ENCODE measurements around the gene CLIC3.

The CLIC3 gene

DNA sequence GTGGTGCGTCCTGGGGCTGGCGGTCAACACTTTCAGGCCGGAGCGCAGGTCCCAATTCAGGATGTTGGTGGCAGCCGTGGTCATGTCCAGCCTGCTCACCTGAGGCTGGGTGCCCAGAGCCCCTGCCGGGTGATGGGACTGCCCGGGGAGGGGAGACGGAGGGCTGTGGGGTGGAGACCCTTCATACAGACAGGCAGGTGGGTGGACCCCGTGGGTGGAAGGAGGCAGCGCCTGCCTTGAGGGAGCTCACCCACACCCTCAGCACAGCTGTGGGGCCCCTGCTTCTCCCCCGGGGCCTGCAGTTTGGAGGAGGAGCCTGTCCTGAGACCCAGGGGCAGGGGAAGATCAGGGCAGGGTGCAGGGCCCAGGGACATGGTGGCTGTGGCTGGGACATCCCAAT, 26.0 kb downstream of the CLIC3 start:
- H3K27me3 Mint-ChIP-seq, result peaks cover 48% of the 10 kb centered on the region
- no peak overlapping the region for H3K27ac Mint-ChIP-seq
- H3K4me1 Mint-ChIP-seq (ENCODE audit: low read depth), result peaks cover 21% of the 10 kb centered on the region
- H3K36me3 Mint-ChIP-seq (ENCODE audit: low read depth), result no peaks in the 10 kb centered on the region
- H3K4me3 Mint-ChIP-seq, result no peak overlapping the region
- intact Hi-C loops (cut with micrococcal nuclease), result no loop called here
- H3K9me3 Mint-ChIP-seq, result no peaks in the 10 kb centered on the region

GRCh38 chr9:136969774-136970173, 26.6 kb downstream of the CLIC3 start:
- Mint-ChIP-seq H3K9me3 (no peaks in the 10 kb centered on the region), H3K27ac (no peak overlapping the region), H3K4me1 (ENCODE audit: low read depth) (peaks cover 16% of the 10 kb centered on the region), H3K27me3 (peaks cover 45% of the 10 kb centered on the region), H3K4me3 (no peak overlapping the region), H3K36me3 (ENCODE audit: low read depth) (no peaks in the 10 kb centered on the region)
- intact Hi-C loops (cut with micrococcal nuclease), result no loop called here

GRCh38 chr9:136969150-136969549, 27.2 kb downstream of the CLIC3 start:
- no peak overlapping the region for H3K4me3 Mint-ChIP-seq
- no peaks in the 10 kb centered on the region for H3K36me3 Mint-ChIP-seq (ENCODE audit: low read depth)
- no peaks in the 10 kb centered on the region for H3K9me3 Mint-ChIP-seq
- intact Hi-C loops (cut with micrococcal nuclease), result no loop called here
- H3K27me3 Mint-ChIP-seq, result peaks cover 42% of the 10 kb centered on the region
- H3K4me1 Mint-ChIP-seq (ENCODE audit: low read depth), result peaks cover 19% of the 10 kb centered on the region
- H3K27ac Mint-ChIP-seq, result no peak overlapping the region

GRCh38 chr9:136968333-136969127, 27.8 kb downstream of the CLIC3 start:
- peaks cover 20% of the 10 kb centered on the region for H3K4me1 Mint-ChIP-seq (ENCODE audit: low read depth)
- H3K27me3 Mint-ChIP-seq, result peaks cover 41% of the 10 kb centered on the region
- H3K27ac Mint-ChIP-seq, result no peak overlapping the region
- intact Hi-C loops (cut with micrococcal nuclease), result no loop called here
- no peaks in the 10 kb centered on the region for H3K36me3 Mint-ChIP-seq (ENCODE audit: low read depth)
- H3K9me3 Mint-ChIP-seq, result no peaks in the 10 kb centered on the region
- no peak overlapping the region for H3K4me3 Mint-ChIP-seq

- intact Hi-C loops (cut with micrococcal nuclease), result no loop called here
- Mint-ChIP-seq H3K9me3 (no peaks in the 10 kb centered on the region), H3K27me3 (peaks cover 37% of the 10 kb centered on the region)
Measured at GRCh38 chr9:136965771-136966484, 30.4 kb downstream of the CLIC3 start.

DNA sequence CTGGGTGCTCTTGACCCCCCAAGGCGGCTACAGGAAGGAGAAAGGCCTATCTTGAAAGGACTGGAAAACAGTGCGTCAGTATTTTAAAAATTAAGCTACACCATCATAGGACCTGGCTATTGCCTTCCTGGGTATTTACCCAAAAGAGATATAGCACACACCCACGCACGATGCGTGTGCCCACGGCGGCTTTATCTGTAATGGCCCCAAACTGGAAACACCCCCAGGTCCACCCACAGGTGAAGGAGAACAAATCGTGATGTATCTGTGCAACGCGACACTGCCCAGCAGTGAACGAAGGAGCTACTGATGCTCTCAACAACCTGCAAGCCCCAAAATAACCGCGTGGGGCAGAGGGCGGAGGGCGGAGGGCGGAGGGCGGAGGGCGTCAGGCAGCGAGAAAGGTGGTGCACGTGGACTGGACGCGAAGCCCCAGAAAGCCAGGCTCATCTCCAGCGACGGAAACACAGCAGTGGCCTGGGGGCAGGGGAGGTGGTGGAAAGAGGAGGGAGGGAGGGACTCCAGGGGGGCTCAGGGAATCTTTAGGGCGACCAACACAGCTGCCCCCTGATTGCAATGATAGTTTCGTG, 31.4 kb downstream of the CLIC3 start:
- no peaks in the 10 kb centered on the region for H3K36me3 Mint-ChIP-seq (ENCODE audit: low read depth)
- H3K4me1 Mint-ChIP-seq (ENCODE audit: low read depth), result peaks cover 20% of the 10 kb centered on the region
- peaks cover 30% of the 10 kb centered on the region for H3K27me3 Mint-ChIP-seq
- no peak overlapping the region for H3K4me3 Mint-ChIP-seq
- H3K27ac Mint-ChIP-seq, result peak overlapping the region; percentile 35
- intact Hi-C loops (cut with micrococcal nuclease), result no loop called here
- no peaks in the 10 kb centered on the region for H3K9me3 Mint-ChIP-seq

More at GRCh38 chr9:136965771-136966484, 30.4 kb downstream of the CLIC3 start:
- peak overlapping the region; percentile 68 for H3K27ac Mint-ChIP-seq
- no peaks in the 10 kb centered on the region for H3K36me3 Mint-ChIP-seq (ENCODE audit: low read depth)
- H3K4me3 Mint-ChIP-seq, result no peak overlapping the region
- H3K4me1 Mint-ChIP-seq (ENCODE audit: low read depth), result peaks cover 20% of the 10 kb centered on the region

GRCh38 chr9:136964171-136964689, 32.1 kb downstream of the CLIC3 start:
- Mint-ChIP-seq H3K4me1 (ENCODE audit: low read depth) (peaks cover 20% of the 10 kb centered on the region), H3K9me3 (no peaks in the 10 kb centered on the region), H3K4me3 (no peak overlapping the region), H3K27me3 (peaks cover 29% of the 10 kb centered on the region), H3K27ac (peak overlapping the region; percentile 35), H3K36me3 (ENCODE audit: low read depth) (no peaks in the 10 kb centered on the region)
- intact Hi-C loops (cut with micrococcal nuclease), result no loop called here

DNA sequence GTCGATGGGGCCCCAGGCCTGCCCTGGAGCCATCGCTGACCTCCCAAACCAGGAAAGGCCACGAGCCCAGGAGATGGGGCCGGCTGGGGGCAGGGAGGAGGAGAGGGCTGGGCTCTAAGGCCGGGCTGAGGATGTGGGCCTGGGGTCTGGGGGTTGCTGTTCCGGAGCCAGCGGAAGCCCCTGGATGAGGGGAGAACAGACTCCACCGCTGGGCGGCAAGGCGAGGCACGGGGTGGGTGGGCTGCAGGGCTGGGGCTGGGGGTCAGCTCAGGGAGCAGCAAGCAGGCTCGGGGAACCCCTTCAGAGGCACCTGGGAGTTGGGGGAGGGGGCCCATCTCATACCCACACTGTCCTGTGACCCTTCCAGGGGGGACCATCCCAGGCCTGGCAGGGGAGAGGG, 32.6 kb downstream of the CLIC3 start:
- peak overlapping the region; percentile 28 for H3K27ac Mint-ChIP-seq
- no peaks in the 10 kb centered on the region for H3K9me3 Mint-ChIP-seq
- intact Hi-C loops (cut with micrococcal nuclease), result no loop called here
- H3K4me3 Mint-ChIP-seq, result no peak overlapping the region
- peaks cover 26% of the 10 kb centered on the region for H3K27me3 Mint-ChIP-seq
- H3K4me1 Mint-ChIP-seq (ENCODE audit: low read depth), result peaks cover 20% of the 10 kb centered on the region
- H3K36me3 Mint-ChIP-seq (ENCODE audit: low read depth), result no peaks in the 10 kb centered on the region

GRCh38 chr9:136963341-136963740, 33.0 kb downstream of the CLIC3 start:
- peak overlapping the region; percentile 28 for H3K27ac Mint-ChIP-seq
- peaks cover 20% of the 10 kb centered on the region for H3K4me1 Mint-ChIP-seq (ENCODE audit: low read depth)
- peaks cover 24% of the 10 kb centered on the region for H3K27me3 Mint-ChIP-seq
- intact Hi-C loops (cut with micrococcal nuclease), result no loop called here
- no peaks in the 10 kb centered on the region for H3K9me3 Mint-ChIP-seq
- no peaks in the 10 kb centered on the region for H3K36me3 Mint-ChIP-seq (ENCODE audit: low read depth)
- H3K4me3 Mint-ChIP-seq, result no peak overlapping the region

DNA sequence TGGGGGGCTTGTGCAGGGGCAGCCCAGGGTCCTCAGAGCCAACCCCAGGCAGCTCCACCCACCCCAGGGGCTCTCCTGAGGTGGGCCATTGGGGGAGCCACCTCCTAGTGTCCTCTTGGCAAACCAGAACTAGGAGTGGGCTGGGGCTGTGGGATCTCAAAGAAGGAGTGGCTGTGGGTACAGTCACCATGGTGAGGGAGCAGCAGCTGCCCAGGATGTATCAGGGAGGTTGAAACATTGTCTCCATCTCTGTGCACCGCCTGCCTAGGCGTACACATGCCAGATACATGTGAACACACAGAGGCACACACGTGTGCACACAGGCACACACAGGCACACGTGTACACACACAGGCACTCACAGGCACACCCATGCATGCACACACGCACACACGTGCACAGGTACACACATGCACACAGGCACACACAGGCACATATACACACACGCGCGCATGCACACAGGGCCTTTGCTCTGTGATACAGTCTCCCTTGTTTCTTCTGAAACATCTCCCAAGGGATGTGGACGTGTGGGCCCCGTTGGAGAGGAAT, 33.6 kb downstream of the CLIC3 start:
- H3K4me3 Mint-ChIP-seq, result no peak overlapping the region
- intact Hi-C loops (cut with micrococcal nuclease), result no loop called here

GRCh38 chr9:136962163-136962562, 34.2 kb downstream of the CLIC3 start:
- Mint-ChIP-seq H3K9me3 (no peaks in the 10 kb centered on the region), H3K4me1 (ENCODE audit: low read depth) (peaks cover 20% of the 10 kb centered on the region), H3K27ac (no peak overlapping the region), H3K4me3 (no peak overlapping the region), H3K36me3 (ENCODE audit: low read depth) (no peaks in the 10 kb centered on the region), H3K27me3 (peaks cover 25% of the 10 kb centered on the region)
- intact Hi-C loops (cut with micrococcal nuclease), result no loop called here

More for the DNA sequence above, 33.6 kb downstream of the CLIC3 start:
- Mint-ChIP-seq H3K4me1 (ENCODE audit: low read depth) (peaks cover 20% of the 10 kb centered on the region), H3K27ac (peak overlapping the region; percentile 28), H3K36me3 (ENCODE audit: low read depth) (no peaks in the 10 kb centered on the region), H3K9me3 (no peaks in the 10 kb centered on the region), H3K27me3 (peaks cover 26% of the 10 kb centered on the region)

GRCh38 chr9:136961279-136962065, 34.9 kb downstream of the CLIC3 start:
- Mint-ChIP-seq H3K36me3 (ENCODE audit: low read depth) (no peaks in the 10 kb centered on the region), H3K27ac (no peak overlapping the region)

GRCh38 chr9:136960938-136961275, 35.5 kb downstream of the CLIC3 start:
- H3K9me3 Mint-ChIP-seq, result peaks cover 10% of the 10 kb centered on the region

More at GRCh38 chr9:136961279-136962065, 34.9 kb downstream of the CLIC3 start:
- Mint-ChIP-seq H3K27me3 (peaks cover 20% of the 10 kb centered on the region), H3K4me1 (ENCODE audit: low read depth) (peaks cover 18% of the 10 kb centered on the region), H3K4me3 (no peak overlapping the region), H3K9me3 (peaks cover 6% of the 10 kb centered on the region)
- intact Hi-C loops (cut with micrococcal nuclease), result no loop called here

More at GRCh38 chr9:136960938-136961275, 35.5 kb downstream of the CLIC3 start:
- intact Hi-C loops (cut with micrococcal nuclease), result no loop called here
- Mint-ChIP-seq H3K27ac (no peak overlapping the region), H3K27me3 (peaks cover 14% of the 10 kb centered on the region), H3K36me3 (ENCODE audit: low read depth) (no peaks in the 10 kb centered on the region), H3K4me1 (ENCODE audit: low read depth) (peaks cover 12% of the 10 kb centered on the region), H3K4me3 (no peak overlapping the region)
